Stimulated activated CD4-positive, alpha-beta T cell treated with anti-CD3 and anti-CD28 coated beads, Interleukin-12 subunit alpha, Interleukin-12 subunit beta, amount 100 ng/mL, for 48 hours (primary cell): ENCODE results near the gene PARP3.
A peak's percentile ranks its signal among the peaks of the same experiment; 100 is the strongest.

ENCODE experiments used
- DNase-seq, 3 donors: peaks; one replicate each; pipeline ENCODE4 v3.0.0-alpha.2; 2020; ENCODE audit warnings: low read depth in 2 of 3, low spot score in 1 of 3

The PARP3 gene

GRCh38 chr3:51966016-51966415 is 23.9 kb downstream of the PARP3 start:
- no peak for DNase-seq

- DNase-seq = no peak
Observed at GRCh38 chr3:51966486-51966885, 24.3 kb downstream of the PARP3 start.

- DNase-seq = no peak
Observed at GRCh38 chr3:51966922-51967383, 24.8 kb downstream of the PARP3 start.

- DNase-seq = no peak
Observed at GRCh38 chr3:51967384-51968169, 25.4 kb downstream of the PARP3 start, which contains the start of gene PCBP4. Gene PCBP4 (minus strand): TSS chr3:51967454. CDS start chr3:51961240, 6,214 bp downstream.

GRCh38 chr3:51968170-51968775 is 26.1 kb downstream of the PARP3 start:
- DNase-seq = no peak

GRCh38 chr3:51968883-51969678 is 26.9 kb downstream of the PARP3 start:
- no peak for DNase-seq

- no peak for DNase-seq
Observed at GRCh38 chr3:51969841-51970240, 27.7 kb downstream of the PARP3 start.

- DNase-seq = no peak
Observed at GRCh38 chr3:51970606-51971300, 28.6 kb downstream of the PARP3 start.

GRCh38 chr3:51971350-51971749 is 29.2 kb downstream of the PARP3 start:
- no peak for DNase-seq

- no peak for DNase-seq
Observed at GRCh38 chr3:51974277-51974962, 32.3 kb downstream of the PARP3 start.

GRCh38 chr3:51974963-51975851 is 33.0 kb downstream of the PARP3 start, which contains the start of gene ABHD14A:
Gene ABHD14A (plus strand): TSS chr3:51975064. CDS start chr3:51975136, 72 bp downstream.
- DNase-seq = peak in 2 of 3 donors; percentile 44 to 61

- DNase-seq = no peak
Observed at GRCh38 chr3:51975852-51976549, 33.8 kb downstream of the PARP3 start.

- no peak for DNase-seq
Observed at GRCh38 chr3:51977446-51978142, 35.4 kb downstream of the PARP3 start.

GRCh38 chr3:51978143-51978502 is 36.0 kb downstream of the PARP3 start:
- DNase-seq = no peak

- no peak for DNase-seq
Observed at GRCh38 chr3:51980253-51980652, 38.1 kb downstream of the PARP3 start.

- DNase-seq = peak in 1 of 3 donors; percentile 36
Observed at GRCh38 chr3:51982352-51982837, 40.2 kb downstream of the PARP3 start.

GRCh38 chr3:51982838-51983577 is 40.8 kb downstream of the PARP3 start, which contains the start of gene ACY1:
Gene ACY1 (plus strand): TSS chr3:51983535. CDS start chr3:51984065, 530 bp downstream.
- DNase-seq = peak; percentile 61 to 76 (median 72)
